GM12864 (cell line): Measurements from ENCODE around the gene AEBP1.

Source experiments
- DNase-seq: peaks from one replicate; pipeline ENCODE4 v3.0.0-alpha.2; 2011; ENCODE audit warnings: low read depth
- H3K4me3 ChIP-seq: 2 replicates; pipeline ENCODE4 v1.5.1; 2011; ENCODE audit warnings: mild to moderate bottlenecking, low read depth, low read length, control low read depth
- CTCF ChIP-seq: IDR thresholded peaks from 2 replicates; pipeline ENCODE4 v1.5.1; 2011; ENCODE audit warnings: low read depth, mild to moderate bottlenecking, moderate library complexity, low read length, control low read depth, inconsistent platforms; ENCODE audit errors: missing control alignments

AEBP1 gene

GRCh38 chr7:44103923-44104859 lies at the start of gene AEBP1:
AEBP1 (plus strand) TSS chr7:44104345; CDS start chr7:44104666, 321 bp downstream.
- TF ChIP-seq CTCF = peak; percentile 4
- no peak within 1 kb of the TSS for H3K4me3 ChIP-seq
- no peak for DNase-seq

DNA sequence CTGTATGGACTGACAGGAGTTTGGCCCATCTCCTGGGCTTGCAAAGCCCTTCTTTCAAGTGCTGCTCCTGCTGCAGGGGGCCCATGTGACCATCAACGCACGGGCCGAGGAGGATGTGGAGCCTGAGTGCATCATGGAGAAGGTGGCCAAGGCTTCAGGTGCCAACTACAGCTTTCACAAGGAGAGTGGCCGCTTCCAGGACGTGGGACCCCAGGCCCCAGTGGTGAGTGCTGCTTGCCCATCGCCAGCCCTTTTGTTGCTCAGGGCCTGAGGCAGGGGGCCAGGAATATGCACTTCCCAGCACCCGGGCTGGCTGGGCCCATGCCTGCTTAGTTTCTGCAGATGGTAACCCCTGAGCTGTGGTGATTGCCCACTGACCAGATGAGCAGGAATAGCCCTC lies 47.5 kb upstream of the AEBP1 start:
- TF ChIP-seq CTCF = no peak
- no peak for DNase-seq

DNA sequence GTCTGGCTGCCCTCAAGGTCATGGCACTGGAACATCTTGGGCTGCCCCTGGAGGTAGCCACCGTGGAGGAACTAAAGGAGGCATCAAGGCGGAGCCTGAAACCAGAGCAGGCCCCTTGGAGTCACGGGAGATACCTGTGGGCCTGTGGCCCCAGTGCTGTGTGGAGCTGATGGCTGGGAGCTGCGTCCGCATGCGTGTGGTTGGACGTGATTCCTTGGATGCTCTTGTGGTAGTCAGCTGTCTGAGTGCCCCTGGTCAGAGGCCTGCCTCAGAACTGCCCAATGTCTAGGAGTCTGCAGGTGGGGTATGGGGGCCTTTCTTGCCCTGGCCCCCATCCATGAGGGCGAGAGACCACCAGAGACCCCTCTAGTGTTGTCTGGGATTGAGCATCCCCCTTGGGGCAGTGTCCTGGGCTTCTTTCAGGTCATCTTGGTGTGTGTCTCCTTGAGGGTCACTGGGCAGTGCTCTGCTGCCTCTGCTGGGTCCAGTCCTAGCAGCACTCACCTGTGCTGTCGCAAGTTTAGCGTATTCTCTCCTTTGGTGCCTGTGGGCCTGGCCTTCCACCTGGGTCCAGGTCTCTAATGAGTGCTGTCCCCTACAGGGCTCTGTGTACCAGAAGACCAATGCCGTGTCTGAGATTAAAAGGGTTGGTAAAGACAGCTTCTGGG lies 46.8 kb upstream of the AEBP1 start:
- H3K4me3 ChIP-seq = no peak overlapping the region
- no peak for DNase-seq
- no peak for TF ChIP-seq CTCF

More for the DNA sequence above, 47.5 kb upstream of the AEBP1 start:
- H3K4me3 ChIP-seq = no peak overlapping the region

- no peak for TF ChIP-seq CTCF
- H3K4me3 ChIP-seq = no peak overlapping the region
- no peak for DNase-seq
These were observed 46.0 kb upstream of the AEBP1 start for GRCh38 chr7:44057849-44058758.

GRCh38 chr7:44058759-44059218 lies 45.4 kb upstream of the AEBP1 start:
- TF ChIP-seq CTCF = no peak
- H3K4me3 ChIP-seq = no peak overlapping the region
- no peak for DNase-seq
